Mesothelial cell of epicardium (in vitro differentiated cells): ENCODE data around the gene RFX3. TPM values are rescaled to one million over a fixed set of nuclear protein-coding genes. Genes with fewer than 3 reads are reported as not detected.

Source experiments
- DNase-seq, 2 experiments: peaks; one replicate each; pipeline ENCODE4 v3.0.0; 2021; ENCODE audit warnings: low spot score in 2 of 2; ENCODE audit not compliant: unreplicated experiment in 2 of 2
- H3K27ac Mint-ChIP-seq: 2 replicates; pipeline ENCODE4 v1.8.0; 2021; ENCODE audit warnings: mixed read lengths
- H3K27me3 Mint-ChIP-seq: 2 replicates; pipeline ENCODE4 v1.8.0; 2021; ENCODE audit warnings: low read depth, mixed read lengths
- H3K36me3 Mint-ChIP-seq: 2 replicates; pipeline ENCODE4 v1.8.0; 2021; ENCODE audit warnings: mixed read lengths
- H3K4me1 Mint-ChIP-seq: 2 replicates; pipeline ENCODE4 v1.8.0; 2021; ENCODE audit warnings: mixed read lengths
- H3K4me3 Mint-ChIP-seq: 2 replicates; pipeline ENCODE4 v1.8.0; 2021; ENCODE audit warnings: mild to moderate bottlenecking, moderate library complexity, mixed read lengths
- H3K9me3 Mint-ChIP-seq: 2 replicates; pipeline ENCODE4 v1.8.0; 2021; ENCODE audit warnings: mixed read lengths
- total RNA-seq: library from RNA; stranded (reverse); gene quantifications from 3 replicates; pipeline ENCODE4 v1.2.1, GENCODE V29; 2021
- TF ChIP-seq, protein P1 (sequence below): fragments of 200-600 bp; sonication (generic); IDR thresholded peaks from one replicate; pipeline ENCODE4 v1.5.0; 2021; ENCODE audit warnings: antibody characterized with exemption; ENCODE audit not compliant: unreplicated experiment

RFX3 gene
- total RNA-seq, 1 donor from 2014 or later = 42.5 TPM

DNA sequence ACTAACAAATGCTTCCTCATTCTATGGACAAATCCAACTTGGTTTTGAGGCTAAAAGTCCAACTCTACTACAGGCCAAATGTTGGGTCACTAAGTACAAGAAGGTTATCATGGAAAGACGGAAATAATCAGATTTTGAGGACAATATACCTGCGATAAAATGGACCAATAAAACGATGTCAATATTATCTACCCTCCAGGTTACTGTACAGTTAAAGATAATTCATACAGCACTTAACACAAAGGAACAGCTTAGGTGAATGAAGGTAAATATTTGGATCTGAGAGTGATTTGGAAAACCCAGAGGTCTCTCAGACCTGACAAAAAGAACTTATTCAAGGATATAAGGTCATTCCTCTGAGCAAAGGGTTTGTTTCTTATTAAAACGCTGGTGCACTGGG is 352.4 kb downstream of the RFX3 start:
- DNase-seq = no peak
- Mint-ChIP-seq H3K4me1 (peaks cover 22% of the 10 kb centered on the region), H3K9me3 (no peaks in the 10 kb centered on the region), H3K27me3 (no peaks in the 10 kb centered on the region), H3K4me3 (no peak overlapping the region), H3K36me3 (no peaks in the 10 kb centered on the region), H3K27ac (no peak overlapping the region)
- TF ChIP-seq, protein P1, sequence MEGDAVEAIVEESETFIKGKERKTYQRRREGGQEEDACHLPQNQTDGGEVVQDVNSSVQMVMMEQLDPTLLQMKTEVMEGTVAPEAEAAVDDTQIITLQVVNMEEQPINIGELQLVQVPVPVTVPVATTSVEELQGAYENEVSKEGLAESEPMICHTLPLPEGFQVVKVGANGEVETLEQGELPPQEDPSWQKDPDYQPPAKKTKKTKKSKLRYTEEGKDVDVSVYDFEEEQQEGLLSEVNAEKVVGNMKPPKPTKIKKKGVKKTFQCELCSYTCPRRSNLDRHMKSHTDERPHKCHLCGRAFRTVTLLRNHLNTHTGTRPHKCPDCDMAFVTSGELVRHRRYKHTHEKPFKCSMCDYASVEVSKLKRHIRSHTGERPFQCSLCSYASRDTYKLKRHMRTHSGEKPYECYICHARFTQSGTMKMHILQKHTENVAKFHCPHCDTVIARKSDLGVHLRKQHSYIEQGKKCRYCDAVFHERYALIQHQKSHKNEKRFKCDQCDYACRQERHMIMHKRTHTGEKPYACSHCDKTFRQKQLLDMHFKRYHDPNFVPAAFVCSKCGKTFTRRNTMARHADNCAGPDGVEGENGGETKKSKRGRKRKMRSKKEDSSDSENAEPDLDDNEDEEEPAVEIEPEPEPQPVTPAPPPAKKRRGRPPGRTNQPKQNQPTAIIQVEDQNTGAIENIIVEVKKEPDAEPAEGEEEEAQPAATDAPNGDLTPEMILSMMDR = no peak

- no peak overlapping the region for H3K4me3 Mint-ChIP-seq
- H3K4me1 Mint-ChIP-seq = peaks cover 8% of the 10 kb centered on the region
- H3K27ac Mint-ChIP-seq = no peak overlapping the region
- H3K36me3 Mint-ChIP-seq = no peaks in the 10 kb centered on the region
- TF ChIP-seq, protein P1 = no peak
- no peak for DNase-seq
- no peaks in the 10 kb centered on the region for H3K9me3 Mint-ChIP-seq
- no peaks in the 10 kb centered on the region for H3K27me3 Mint-ChIP-seq
Measured at GRCh38 chr9:3170819-3171218, 355.0 kb downstream of the RFX3 start.
